HG02759 (cell line): ENCODE measurements around the gene PRPSAP1.

ENCODE experiments used
- ATAC-seq: cut with Tn5 transposase; IDR thresholded peaks from one replicate; pipeline ENCODE4 v1.9.1; 2021; ENCODE audit warnings: mild to moderate bottlenecking, moderate library complexity; ENCODE audit not compliant: unreplicated experiment

PRPSAP1 gene

GRCh38 chr17:76278952-76279741 lies 74.6 kb downstream of the PRPSAP1 start:
- ATAC-seq = no peak

GRCh38 chr17:76278268-76278908 lies 75.3 kb downstream of the PRPSAP1 start:
- ATAC-seq = no peak

- ATAC-seq = no peak
These were observed 76.1 kb downstream of the PRPSAP1 start for GRCh38 chr17:76277300-76278267.

- ATAC-seq = no peak
These were observed 77.0 kb downstream of the PRPSAP1 start for GRCh38 chr17:76276461-76277299.

- ATAC-seq = no peak
These were observed 77.7 kb downstream of the PRPSAP1 start for GRCh38 chr17:76276069-76276431.

- no peak for ATAC-seq
These were observed 78.2 kb downstream of the PRPSAP1 start for GRCh38 chr17:76275382-76276068.

GRCh38 chr17:76274112-76274956 lies 79.4 kb downstream of the PRPSAP1 start:
- ATAC-seq = no peak

- no peak for ATAC-seq
These were observed 80.1 kb downstream of the PRPSAP1 start for GRCh38 chr17:76273445-76274111.

GRCh38 chr17:76272541-76273444 lies 80.9 kb downstream of the PRPSAP1 start:
- ATAC-seq = peak; percentile 16

GRCh38 chr17:76271669-76272540 lies 81.8 kb downstream of the PRPSAP1 start:
- peak; percentile 60 for ATAC-seq

GRCh38 chr17:76270770-76271668 lies 82.7 kb downstream of the PRPSAP1 start:
- no peak for ATAC-seq

- ATAC-seq = no peak
These were observed 83.6 kb downstream of the PRPSAP1 start for GRCh38 chr17:76270127-76270592.

- ATAC-seq = no peak
These were observed 84.4 kb downstream of the PRPSAP1 start for GRCh38 chr17:76268991-76269981.
